Panc1 (cell line): ENCODE measurements around the gene DIP2C.
"Not testable (repeated sequence)": the region's sequence is repeated elsewhere in the genome, so short reads cannot be mapped to it uniquely, and the experiment has no call there.

Source experiments
- POLR2AphosphoS5 ChIP-seq: IDR thresholded peaks from 2 replicates; pipeline ENCODE4 v1.6.1; 2012; ENCODE audit warnings: mild to moderate bottlenecking, low read depth, low read length, moderate library complexity
- TF ChIP-seq, protein P1 (sequence below): fragments of 450-650 bp; IDR thresholded peaks from 2 replicates; pipeline ENCODE4 v1.5.1; 2017; ENCODE audit warnings: mild to moderate bottlenecking

DNA sequence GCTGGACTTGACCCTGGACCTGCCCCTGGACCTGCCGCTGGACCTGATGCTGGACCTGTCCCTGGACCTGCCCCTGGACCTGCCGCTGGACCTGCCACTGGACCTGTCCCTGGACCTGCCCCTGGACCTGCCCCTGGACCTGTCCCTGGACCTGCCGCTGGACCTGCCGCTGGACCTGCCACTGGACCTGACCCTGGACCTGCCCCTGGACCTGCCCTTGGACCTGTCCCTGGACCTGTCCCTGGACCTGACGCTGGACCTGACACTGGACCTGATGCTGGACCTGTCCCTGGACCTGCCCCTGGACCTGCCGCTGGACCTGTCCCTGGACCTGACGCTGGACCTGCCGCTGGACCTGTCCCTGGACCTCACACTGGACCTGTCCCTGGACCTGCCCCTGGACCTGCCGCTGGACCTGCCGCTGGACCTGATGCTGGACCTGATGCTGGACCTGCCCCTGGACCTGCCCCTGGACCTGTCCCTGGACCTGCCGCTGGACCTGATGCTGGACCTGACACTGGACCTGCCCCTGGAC is 31.6 kb downstream of the DIP2C start:
- TF ChIP-seq, protein P1, sequence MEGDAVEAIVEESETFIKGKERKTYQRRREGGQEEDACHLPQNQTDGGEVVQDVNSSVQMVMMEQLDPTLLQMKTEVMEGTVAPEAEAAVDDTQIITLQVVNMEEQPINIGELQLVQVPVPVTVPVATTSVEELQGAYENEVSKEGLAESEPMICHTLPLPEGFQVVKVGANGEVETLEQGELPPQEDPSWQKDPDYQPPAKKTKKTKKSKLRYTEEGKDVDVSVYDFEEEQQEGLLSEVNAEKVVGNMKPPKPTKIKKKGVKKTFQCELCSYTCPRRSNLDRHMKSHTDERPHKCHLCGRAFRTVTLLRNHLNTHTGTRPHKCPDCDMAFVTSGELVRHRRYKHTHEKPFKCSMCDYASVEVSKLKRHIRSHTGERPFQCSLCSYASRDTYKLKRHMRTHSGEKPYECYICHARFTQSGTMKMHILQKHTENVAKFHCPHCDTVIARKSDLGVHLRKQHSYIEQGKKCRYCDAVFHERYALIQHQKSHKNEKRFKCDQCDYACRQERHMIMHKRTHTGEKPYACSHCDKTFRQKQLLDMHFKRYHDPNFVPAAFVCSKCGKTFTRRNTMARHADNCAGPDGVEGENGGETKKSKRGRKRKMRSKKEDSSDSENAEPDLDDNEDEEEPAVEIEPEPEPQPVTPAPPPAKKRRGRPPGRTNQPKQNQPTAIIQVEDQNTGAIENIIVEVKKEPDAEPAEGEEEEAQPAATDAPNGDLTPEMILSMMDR, result not testable (repeated sequence)
- TF ChIP-seq POLR2AphosphoS5, result not testable (repeated sequence)
